WTC11 (cell line): ENCODE results near the gene TMF1.

Source experiments
- ATF3 ChIP-seq: sonication (generic); formaldehyde crosslinking; conservative IDR thresholded peaks from 2 replicates; pipeline ENCODE4 v1.8.1; 2022; ENCODE audit warnings: mild to moderate bottlenecking, missing genetic modification reagents
- FOXK1 ChIP-seq: sonication (generic); formaldehyde crosslinking; IDR thresholded peaks from 2 replicates; pipeline ENCODE4 v1.8.0; 2022; ENCODE audit warnings: mild to moderate bottlenecking, moderate library complexity, missing genetic modification reagents
- FOXP1 ChIP-seq: sonication (generic); formaldehyde crosslinking; IDR thresholded peaks from 2 replicates; pipeline ENCODE4 v1.8.0; 2022; ENCODE audit warnings: missing genetic modification reagents, mild to moderate bottlenecking, moderate library complexity, borderline replicate concordance
- MAX ChIP-seq: sonication (generic); formaldehyde crosslinking; IDR thresholded peaks from 2 replicates; pipeline ENCODE4 v1.8.0; 2022; ENCODE audit warnings: mild to moderate bottlenecking, missing genetic modification reagents
- NR1H2 ChIP-seq: sonication (generic); formaldehyde crosslinking; IDR thresholded peaks from 2 replicates; pipeline ENCODE4 v1.9.0; 2021; ENCODE audit warnings: mild to moderate bottlenecking, moderate library complexity, missing genetic modification reagents
- NR3C1 ChIP-seq: sonication (generic); formaldehyde crosslinking; conservative IDR thresholded peaks from 2 replicates; pipeline ENCODE4 v1.8.1; 2023; ENCODE audit warnings: low read depth, mild to moderate bottlenecking, missing genetic modification reagents
- SMAD3 ChIP-seq: sonication (generic); formaldehyde crosslinking; IDR thresholded peaks from 2 replicates; pipeline ENCODE4 v1.8.0; 2022; ENCODE audit warnings: missing genetic modification reagents, mild to moderate bottlenecking, borderline replicate concordance
- TCF7 ChIP-seq: sonication (generic); formaldehyde crosslinking; IDR thresholded peaks from 2 replicates; pipeline ENCODE4 v1.8.0; 2022; ENCODE audit warnings: mild to moderate bottlenecking, low read depth, missing genetic modification reagents, moderate library complexity
- ZNF121 ChIP-seq: sonication (generic); formaldehyde crosslinking; IDR thresholded peaks from 2 replicates; pipeline ENCODE4 v1.8.0; 2023; ENCODE audit warnings: missing genetic modification reagents
- ZNF281 ChIP-seq: sonication (generic); formaldehyde crosslinking; IDR thresholded peaks from 2 replicates; pipeline ENCODE4 v1.8.0; 2023; ENCODE audit warnings: mild to moderate bottlenecking, missing genetic modification reagents
- TF ChIP-seq, protein P1 (sequence below): fragments of 200-600 bp; IDR thresholded peaks from 2 replicates; pipeline ENCODE4 v1.8.0; 2022; ENCODE audit warnings: antibody characterized with exemption
- TF ChIP-seq, protein P2 (sequence below): sonication (generic); formaldehyde crosslinking; IDR thresholded peaks from 2 replicates; pipeline ENCODE4 v1.8.1; 2022; ENCODE audit warnings: low read depth, mild to moderate bottlenecking, moderate library complexity, missing genetic modification reagents, borderline replicate concordance

DNA sequence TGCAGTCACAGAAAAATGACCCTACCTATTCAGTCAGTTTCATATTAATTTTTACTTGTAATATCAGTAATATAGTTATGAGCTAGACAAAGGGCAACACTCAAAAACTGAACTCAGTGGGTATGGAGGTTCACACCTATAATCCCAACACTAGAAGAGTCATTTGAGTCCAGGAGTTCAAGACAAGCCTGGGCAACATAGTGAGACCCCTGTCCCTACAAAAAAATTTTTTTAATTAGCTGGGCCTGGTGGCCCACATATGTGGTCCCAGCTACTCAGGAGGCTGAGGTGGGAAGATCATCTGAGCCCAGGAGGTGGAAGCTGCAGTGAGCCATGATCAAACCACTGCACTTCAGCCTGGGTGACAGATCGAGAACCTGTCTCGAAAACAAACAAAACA, 3.1 kb downstream of the TMF1 start:
- TF ChIP-seq, protein P1, sequence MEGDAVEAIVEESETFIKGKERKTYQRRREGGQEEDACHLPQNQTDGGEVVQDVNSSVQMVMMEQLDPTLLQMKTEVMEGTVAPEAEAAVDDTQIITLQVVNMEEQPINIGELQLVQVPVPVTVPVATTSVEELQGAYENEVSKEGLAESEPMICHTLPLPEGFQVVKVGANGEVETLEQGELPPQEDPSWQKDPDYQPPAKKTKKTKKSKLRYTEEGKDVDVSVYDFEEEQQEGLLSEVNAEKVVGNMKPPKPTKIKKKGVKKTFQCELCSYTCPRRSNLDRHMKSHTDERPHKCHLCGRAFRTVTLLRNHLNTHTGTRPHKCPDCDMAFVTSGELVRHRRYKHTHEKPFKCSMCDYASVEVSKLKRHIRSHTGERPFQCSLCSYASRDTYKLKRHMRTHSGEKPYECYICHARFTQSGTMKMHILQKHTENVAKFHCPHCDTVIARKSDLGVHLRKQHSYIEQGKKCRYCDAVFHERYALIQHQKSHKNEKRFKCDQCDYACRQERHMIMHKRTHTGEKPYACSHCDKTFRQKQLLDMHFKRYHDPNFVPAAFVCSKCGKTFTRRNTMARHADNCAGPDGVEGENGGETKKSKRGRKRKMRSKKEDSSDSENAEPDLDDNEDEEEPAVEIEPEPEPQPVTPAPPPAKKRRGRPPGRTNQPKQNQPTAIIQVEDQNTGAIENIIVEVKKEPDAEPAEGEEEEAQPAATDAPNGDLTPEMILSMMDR = no peak
- TF ChIP-seq MAX (CRISPR knock-in tag) (no peak), FOXK1 (CRISPR knock-in tag) (no peak), FOXP1 (CRISPR knock-in tag) (no peak), ATF3 (CRISPR knock-in tag) (no peak), ZNF281 (CRISPR knock-in tag) (no peak), SMAD3 (CRISPR knock-in tag) (no peak), NR1H2 (CRISPR knock-in tag) (no peak), NR3C1 (CRISPR knock-in tag) (no peak), TCF7 (CRISPR knock-in tag) (no peak), ZNF121 (CRISPR knock-in tag) (no peak)
- TF ChIP-seq, protein P2, sequence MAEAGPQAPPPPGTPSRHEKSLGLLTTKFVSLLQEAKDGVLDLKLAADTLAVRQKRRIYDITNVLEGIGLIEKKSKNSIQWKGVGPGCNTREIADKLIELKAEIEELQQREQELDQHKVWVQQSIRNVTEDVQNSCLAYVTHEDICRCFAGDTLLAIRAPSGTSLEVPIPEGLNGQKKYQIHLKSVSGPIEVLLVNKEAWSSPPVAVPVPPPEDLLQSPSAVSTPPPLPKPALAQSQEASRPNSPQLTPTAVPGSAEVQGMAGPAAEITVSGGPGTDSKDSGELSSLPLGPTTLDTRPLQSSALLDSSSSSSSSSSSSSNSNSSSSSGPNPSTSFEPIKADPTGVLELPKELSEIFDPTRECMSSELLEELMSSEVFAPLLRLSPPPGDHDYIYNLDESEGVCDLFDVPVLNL = no peak
